HEK293 (cell line): ENCODE data around the gene LSS.

Experiments
- CTCF ChIA-PET: fragments of 350-600 bp; formaldehyde crosslinking; extraction: SDS; loops from one replicate; lab custom pipeline; 2021; ENCODE audit warnings: antibody characterized with exemption; lab: Yijun Ruan, JAX
- POLR2A ChIA-PET: fragments of 300-600 bp; formaldehyde crosslinking; extraction: SDS; loops from one replicate; lab custom pipeline; 2020; ENCODE audit warnings: antibody characterized with exemption, inconsistent platforms; lab: Yijun Ruan, JAX
- H3K27ac ChIP-seq: fragments of 200-500 bp; sonication (Bioruptor generic); 2 replicates; pipeline ENCODE4 v1.5.1; 2014; ENCODE audit warnings: low read depth, low read length, control low read depth, inconsistent platforms; ENCODE audit errors: extremely low read depth
- H3K36me3 ChIP-seq, 2 experiments: fragments of 200-500 bp in 1 of 2; sonication (Bioruptor generic) in 1 of 2; 1 replicate in 1 of 2; 2 replicates in 1 of 2; pipeline ENCODE4 v1.5.1; 2014 to 2017; ENCODE audit warnings: inconsistent platforms in 2 of 2, low read length in 2 of 2; ENCODE audit not compliant: control insufficient read depth in 2 of 2, insufficient read depth in 1 of 2
- H3K4me1 ChIP-seq: fragments of 200-500 bp; sonication (Bioruptor generic); 2 replicates; pipeline ENCODE4 v1.5.1; 2014; ENCODE audit warnings: mild to moderate bottlenecking, low read length, inconsistent platforms; ENCODE audit not compliant: control insufficient read depth, insufficient read depth
- H3K4me3 ChIP-seq: 2 replicates; pipeline ENCODE4 v1.5.1; 2011; ENCODE audit warnings: low read depth, mild to moderate bottlenecking, control low read depth, low read length, moderate library complexity
- H3K9me3 ChIP-seq: fragments of 200-500 bp; sonication (Bioruptor generic); 2 replicates; pipeline ENCODE4 v1.5.1; 2014; ENCODE audit warnings: low read depth, low read length, inconsistent platforms; ENCODE audit not compliant: control insufficient read depth, insufficient read depth
- CTCF ChIP-seq: fragments of 450-650 bp; formaldehyde crosslinking; IDR thresholded peaks from 2 replicates; pipeline ENCODE4 v1.5.1; 2016; ENCODE audit warnings: missing biosample characterization, missing genetic modification characterization
- ELK4 ChIP-seq: IDR thresholded peaks from 2 replicates; pipeline ENCODE4 v1.6.1; 2011; ENCODE audit warnings: mild to moderate bottlenecking, low read depth, low read length, borderline replicate concordance
- ZBTB11 ChIP-seq: fragments of 450-650 bp; formaldehyde crosslinking; conservative IDR thresholded peaks from 2 replicates; pipeline ENCODE4 v1.5.1; 2016; ENCODE audit warnings: low read depth, missing biosample characterization, missing genetic modification characterization
- ZIC2 ChIP-seq: fragments of 450-650 bp; formaldehyde crosslinking; IDR thresholded peaks from 2 replicates; pipeline ENCODE4 v1.5.1; 2016; ENCODE audit warnings: missing biosample characterization, missing genetic modification characterization
- ZNF133 ChIP-seq: fragments of 450-650 bp; formaldehyde crosslinking; IDR thresholded peaks from 2 replicates; pipeline ENCODE4 v1.5.1; 2016; ENCODE audit warnings: missing biosample characterization, missing genetic modification characterization
- ZNF146 ChIP-seq: fragments of 450-650 bp; formaldehyde crosslinking; IDR thresholded peaks from 2 replicates; pipeline ENCODE4 v1.5.1; 2016; ENCODE audit warnings: missing biosample characterization, missing genetic modification characterization
- ZNF148 ChIP-seq: fragments of 450-650 bp; formaldehyde crosslinking; IDR thresholded peaks from 2 replicates; pipeline ENCODE4 v1.5.0; 2017; ENCODE audit warnings: missing biosample characterization, missing genetic modification characterization, borderline replicate concordance
- ZNF692 ChIP-seq: fragments of 450-650 bp; formaldehyde crosslinking; IDR thresholded peaks from 2 replicates; pipeline ENCODE4 v1.5.1; 2016; ENCODE audit warnings: missing biosample characterization, missing genetic modification characterization
- ZNF701 ChIP-seq: fragments of 450-650 bp; formaldehyde crosslinking; IDR thresholded peaks from 2 replicates; pipeline ENCODE4 v1.5.1; 2016; ENCODE audit warnings: missing biosample characterization, missing genetic modification characterization

LSS gene

GRCh38 chr21:46256501-46256994, 28.0 kb upstream of the LSS start (continued):
- TF ChIP-seq ZNF692 (tag by site-specific recombination) (no peak), ZNF133 (tag by site-specific recombination) (no peak), ELK4 (no peak), ZNF701 (tag by site-specific recombination) (no peak), ZNF148 (tag by site-specific recombination) (no peak)
- TF ChIP-seq, all 188 proteins: peak for 0

- CTCF ChIA-PET, result interaction anchor here (1.0 kb wide), 1 partner anchor 19 kb away, joined by 3 read pairs; no protein-coding TSS in a partner anchor
- H3K27ac ChIP-seq, result no peak overlapping the region
- H3K4me1 ChIP-seq, result no peaks in the 10 kb centered on the region
- TF ChIP-seq ZBTB11 (tag by site-specific recombination) (no peak), ZNF701 (tag by site-specific recombination) (no peak), ZIC2 (tag by site-specific recombination) (peak; percentile 69), ZNF146 (tag by site-specific recombination) (no peak)
- H3K9me3 ChIP-seq, result no peaks in the 10 kb centered on the region
- H3K36me3 ChIP-seq, result peaks cover 74 to 93% of the 10 kb centered on the region in 2 experiments
- POLR2A ChIA-PET, result interaction anchor here (1.4 kb wide), 1 partner anchor 112 kb away, joined by 3 read pairs; no protein-coding TSS in a partner anchor
- H3K4me3 ChIP-seq, result no peak overlapping the region
These were observed 27.3 kb upstream of the LSS start for GRCh38 chr21:46255758-46256337.

GRCh38 chr21:46255166-46255565, 26.6 kb upstream of the LSS start:
- Histone ChIP-seq H3K4me1 (no peaks in the 10 kb centered on the region), H3K36me3 (peaks cover 67 to 93% of the 10 kb centered on the region in 2 experiments), H3K27ac (no peak overlapping the region), H3K4me3 (no peak overlapping the region), H3K9me3 (no peaks in the 10 kb centered on the region)
- no peak for TF ChIP-seq CTCF (tag by site-specific recombination)
- ChIA-PET CTCF (no interaction called here), POLR2A (interaction anchor here (1.4 kb wide), 1 partner anchor 112 kb away, joined by 3 read pairs; no protein-coding TSS in a partner anchor)
